PC-9 (cell line): ENCODE results near the gene CLIP1. TPM values are rescaled to one million over a fixed set of nuclear protein-coding genes. Genes with fewer than 3 reads are reported as not detected.

ENCODE experiments used
- BruUV-seq: library from RNA; stranded (reverse); fragments of 400-500 nt; replicated peaks from 2 replicates; lab custom pipeline; 2021; lab: Mats Ljungman, UMichigan
- CTCF ChIA-PET: fragments of 300-600 bp; sonication (Branson Sonifier 250); formaldehyde crosslinking; loops from one replicate; lab custom pipeline; 2022; ENCODE audit warnings: antibody characterized with exemption; lab: Charles Lee
- POLR2A ChIA-PET: fragments of 300-600 bp; sonication (Branson Sonifier 250); formaldehyde crosslinking; loops from one replicate; lab custom pipeline; 2022; ENCODE audit warnings: antibody characterized with exemption; ENCODE audit not compliant: unreplicated experiment; lab: Charles Lee
- DNase-seq, 2 experiments: peaks; one replicate each; pipeline versions ENCODE4 v3.0.0 to v3.0.0-alpha.2; 2015 to 2022; ENCODE audit warnings: mixed read lengths in 1 of 2
- H2AFZ ChIP-seq: fragments of 200-600 bp; sonication (generic); 2 replicates; pipeline ENCODE4 v1.8.1; 2017; ENCODE audit warnings: antibody characterized with exemption
- H3F3A ChIP-seq: fragments of 200-600 bp; sonication (generic); 2 replicates; pipeline ENCODE4 v1.8.1; 2017; ENCODE audit warnings: antibody characterized with exemption, mild to moderate bottlenecking, low read depth; ENCODE audit not compliant: insufficient read depth
- H3K27ac ChIP-seq: fragments of 200-600 bp; sonication (generic); 2 replicates; pipeline ENCODE4 v1.6.1; 2016; ENCODE audit warnings: mixed run types
- H3K27me3 ChIP-seq: fragments of 200-600 bp; sonication (generic); 2 replicates; pipeline ENCODE4 v1.6.1; 2016; ENCODE audit warnings: low read depth, mixed run types; ENCODE audit not compliant: insufficient read depth
- H3K36me3 ChIP-seq: fragments of 200-600 bp; sonication (generic); 2 replicates; pipeline ENCODE4 v1.6.1; 2016; ENCODE audit warnings: low read depth, mixed run types
- H3K4me1 ChIP-seq: fragments of 200-600 bp; sonication (generic); replicated peaks from 2 replicates; pipeline ENCODE4 v1.6.1; 2016; ENCODE audit warnings: mixed run types; ENCODE audit not compliant: insufficient read depth
- H3K4me2 ChIP-seq: fragments of 200-600 bp; sonication (generic); 2 replicates; pipeline ENCODE4 v1.6.1; 2017; ENCODE audit warnings: mixed run types
- H3K4me3 ChIP-seq: fragments of 200-600 bp; sonication (generic); 2 replicates; pipeline ENCODE4 v1.6.1; 2016; ENCODE audit warnings: mixed run types
- H3K79me2 ChIP-seq: fragments of 200-600 bp; sonication (generic); 2 replicates; pipeline ENCODE4 v1.6.1; 2017; ENCODE audit warnings: low read depth, mixed run types
- H3K9me2 ChIP-seq: fragments of 200-600 bp; sonication (generic); 2 replicates; pipeline ENCODE4 v1.8.1; 2017; ENCODE audit warnings: mild to moderate bottlenecking; ENCODE audit not compliant: insufficient read depth
- H3K9me3 ChIP-seq: fragments of 200-600 bp; sonication (generic); 2 replicates; pipeline ENCODE4 v1.8.1; 2016; ENCODE audit warnings: low read depth; ENCODE audit not compliant: insufficient read depth
- H4K20me1 ChIP-seq: fragments of 200-600 bp; sonication (generic); 2 replicates; pipeline ENCODE4 v1.8.1; 2017; ENCODE audit not compliant: insufficient read depth
- CTCF ChIP-seq: fragments of 200-600 bp; sonication (generic); conservative IDR thresholded peaks from 2 replicates; pipeline ENCODE4 v1.6.1; 2017; ENCODE audit warnings: mixed run types, antibody characterized with exemption, mild to moderate bottlenecking, moderate library complexity
- EZH2 ChIP-seq: fragments of 200-600 bp; sonication (generic); IDR thresholded peaks from 2 replicates; pipeline ENCODE4 v1.8.0; 2017; ENCODE audit warnings: antibody characterized with exemption, low read depth
- intact Hi-C: fragments of 100-400 bp; cut with micrococcal nuclease; formaldehyde crosslinking; loops from one replicate; pipeline ENCODE4 v1.10.0; 2022; ENCODE audit not compliant: unreplicated experiment
- total RNA-seq: library from RNA; stranded (reverse); gene quantifications from 2 replicates; pipeline ENCODE4 v1.2.3, GENCODE V29; 2021

CLIP1 gene
- total RNA-seq, 1 experiment from 2014 or later, result 86.9 TPM

- intact Hi-C loops, result no loop called here
- H3K4me1 ChIP-seq, result peaks cover 21% of the 10 kb centered on the region
- H3K4me3 ChIP-seq, result no peak overlapping the region
- peaks cover 12% of the 10 kb centered on the region for H3K36me3 ChIP-seq
- CTCF ChIA-PET, result no interaction called here
- BruUV-seq, result no TSS peak
- peaks cover 12% of the 10 kb centered on the region; the same call in 1 of the 2 replicates for H4K20me1 ChIP-seq
- no peaks in the 10 kb centered on the region for H3K27me3 ChIP-seq
- H3F3A ChIP-seq, result peaks cover 16% of the 10 kb centered on the region; the same call in 1 of the 2 replicates
- TF ChIP-seq EZH2 (no peak), CTCF (no peak)
- no peaks in the 10 kb centered on the region for H3K9me3 ChIP-seq
- H2AFZ ChIP-seq, result no peak overlapping the region
- POLR2A ChIA-PET, result no interaction called here
- DNase-seq, result no peak
- H3K4me2 ChIP-seq, result no peak overlapping the region
- no peak overlapping the region for H3K27ac ChIP-seq
- peaks cover 24% of the 10 kb centered on the region for H3K79me2 ChIP-seq
- H3K9me2 ChIP-seq, result no peaks in the 10 kb centered on the region
Measured at GRCh38 chr12:122228092-122228491, 194.4 kb downstream of the CLIP1 start.

GRCh38 chr12:122227341-122227740 lies 195.1 kb downstream of the CLIP1 start:
- peaks cover 16% of the 10 kb centered on the region; the same call in 1 of the 2 replicates for H3F3A ChIP-seq
- no TSS peak for BruUV-seq
- POLR2A ChIA-PET, result no interaction called here
- no peaks in the 10 kb centered on the region for H3K9me3 ChIP-seq
- no peak overlapping the region for H3K4me3 ChIP-seq
- peaks cover 21% of the 10 kb centered on the region for H3K4me1 ChIP-seq
- H3K27me3 ChIP-seq, result no peaks in the 10 kb centered on the region
- H4K20me1 ChIP-seq, result peaks cover 12% of the 10 kb centered on the region; the same call in 1 of the 2 replicates
- peaks cover 12% of the 10 kb centered on the region for H3K36me3 ChIP-seq
- no peaks in the 10 kb centered on the region for H3K9me2 ChIP-seq
- peaks cover 29% of the 10 kb centered on the region for H3K79me2 ChIP-seq
- no peak overlapping the region for H2AFZ ChIP-seq
- intact Hi-C loops, result no loop called here
- no peak overlapping the region for H3K27ac ChIP-seq
- H3K4me2 ChIP-seq, result no peak overlapping the region
- DNase-seq, result no peak
- CTCF ChIA-PET, result no interaction called here
- TF ChIP-seq EZH2 (no peak), CTCF (no peak)

- ChIA-PET POLR2A (interaction anchor here (0.6 to 0.7 kb wide), 8 partner anchors 9 to 863 kb away, joined by 3 to 46 read pairs (median 4); partner anchors contain the start of gene RSRC2), CTCF (no interaction called here)
- H3K4me3 ChIP-seq, result no peak overlapping the region; the same call in 1 of the 2 replicates
- peaks cover 20% of the 10 kb centered on the region; the same call in 1 of the 2 replicates for H3F3A ChIP-seq
- BruUV-seq, result no TSS peak
- H2AFZ ChIP-seq, result no peak overlapping the region
- TF ChIP-seq EZH2 (no peak), CTCF (no peak)
- H3K4me2 ChIP-seq, result peak overlapping the region; percentile 66
- H3K27me3 ChIP-seq, result no peaks in the 10 kb centered on the region
- peaks cover 17% of the 10 kb centered on the region for H3K36me3 ChIP-seq
- no peaks in the 10 kb centered on the region for H3K9me2 ChIP-seq
- intact Hi-C loops, result loop anchor here (1.0 kb wide), 1 partner anchor 40 kb away; the partner anchor contains the start of gene VPS33A
- H3K4me1 ChIP-seq, result peaks cover 21% of the 10 kb centered on the region
- peaks cover 33% of the 10 kb centered on the region for H3K79me2 ChIP-seq
- no peak overlapping the region for H3K27ac ChIP-seq
- H4K20me1 ChIP-seq, result peaks cover 15% of the 10 kb centered on the region
- no peak for DNase-seq
- H3K9me3 ChIP-seq, result no peaks in the 10 kb centered on the region
Measured at GRCh38 chr12:122226366-122227125, 195.9 kb downstream of the CLIP1 start.
